Thoracic aorta (tissue), 2 donors: ENCODE results near the gene TUBA4B. TPM values are rescaled to one million over a fixed set of nuclear protein-coding genes. Genes with fewer than 3 reads are reported as not detected.

ENCODE experiments used
- ATAC-seq: fragments of 150-250 bp; one replicate; pipeline ENCODE4 v1.8.0; 2017; ENCODE audit warnings: low read depth; ENCODE audit not compliant: insufficient number of reproducible peaks, low FRiP score
- DNase-seq: peaks from one replicate; pipeline ENCODE4 v3.0.0-alpha.2; 2020; ENCODE audit warnings: low spot score
- H3K27ac ChIP-seq, 2 donors: fragments of 200-600 bp; sonication (generic); 1 replicate in 1 of 2; 2 replicates in 1 of 2; pipeline ENCODE4 v1.5.1; 2016; ENCODE audit warnings: mild to moderate bottlenecking in 2 of 2, moderate library complexity in 2 of 2
- H3K27me3 ChIP-seq: fragments of 200-600 bp; sonication (generic); replicated peaks from 2 replicates; pipeline ENCODE4 v1.6.0; 2016; ENCODE audit warnings: mild to moderate bottlenecking; ENCODE audit not compliant: insufficient read depth
- H3K36me3 ChIP-seq: fragments of 200-600 bp; sonication (generic); one replicate; pipeline ENCODE4 v1.5.1; 2016
- H3K4me1 ChIP-seq, 2 donors: fragments of 200-600 bp; sonication (generic); 1 replicate in 1 of 2; 2 replicates in 1 of 2; pipeline versions ENCODE4 v1.5.1 to v1.6.0; 2016; ENCODE audit warnings: low read depth in 2 of 2, mild to moderate bottlenecking in 1 of 2; ENCODE audit not compliant: control insufficient read depth in 1 of 2
- H3K4me3 ChIP-seq: fragments of 200-600 bp; sonication (generic); 2 replicates; pipeline ENCODE4 v1.5.1; 2016; ENCODE audit warnings: mild to moderate bottlenecking
- H3K9me3 ChIP-seq: fragments of 200-600 bp; sonication (generic); 2 replicates; pipeline ENCODE4 v1.5.1; 2016
- total RNA-seq, 2 donors: library from RNA; depleted of rRNA; stranded (reverse); fragments of >200 nt; gene quantifications; one replicate each; pipeline versions ENCODE4 v1.1.0 to v1.2.3, GENCODE V29; 2016
- TF ChIP-seq, protein P1 (sequence below): fragments of 200-600 bp; sonication (generic); IDR thresholded peaks from one replicate; pipeline ENCODE4 v1.5.1; 2019; ENCODE audit warnings: antibody characterized with exemption

The TUBA4B gene
- total RNA-seq, 2 donors from 2014 or later: not detected

DNA sequence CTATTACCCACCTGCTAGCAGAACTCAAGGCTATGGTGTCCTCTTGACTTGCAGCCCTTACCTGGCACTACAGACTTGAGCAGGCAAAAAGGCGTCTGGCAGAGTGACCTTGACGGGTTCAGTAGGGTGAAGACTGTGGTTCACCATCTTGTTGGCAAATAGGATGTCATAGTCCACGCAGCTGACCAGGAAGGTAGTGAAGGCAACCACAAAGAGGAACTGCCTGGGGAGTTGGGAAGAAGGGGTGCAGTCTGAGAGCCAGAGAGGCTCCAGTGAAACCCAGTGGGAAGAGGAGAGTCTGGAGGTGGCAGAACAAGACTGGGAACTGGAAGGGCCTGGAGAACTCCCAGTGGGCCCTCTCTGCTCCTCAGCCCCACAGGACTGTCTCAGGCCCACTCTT, 27.7 kb upstream of the TUBA4B start:
- no peaks in the 10 kb centered on the region for H3K9me3 ChIP-seq
- H3K27ac ChIP-seq: no peak overlapping the region
- DNase-seq: no peak
- H3K4me3 ChIP-seq: no peak overlapping the region
- peaks cover 9 to 18% of the 10 kb centered on the region in 2 donors for H3K4me1 ChIP-seq
- peaks cover 57% of the 10 kb centered on the region for H3K36me3 ChIP-seq
- ATAC-seq: no peak
- H3K27me3 ChIP-seq: no peaks in the 10 kb centered on the region
- TF ChIP-seq, protein P1, sequence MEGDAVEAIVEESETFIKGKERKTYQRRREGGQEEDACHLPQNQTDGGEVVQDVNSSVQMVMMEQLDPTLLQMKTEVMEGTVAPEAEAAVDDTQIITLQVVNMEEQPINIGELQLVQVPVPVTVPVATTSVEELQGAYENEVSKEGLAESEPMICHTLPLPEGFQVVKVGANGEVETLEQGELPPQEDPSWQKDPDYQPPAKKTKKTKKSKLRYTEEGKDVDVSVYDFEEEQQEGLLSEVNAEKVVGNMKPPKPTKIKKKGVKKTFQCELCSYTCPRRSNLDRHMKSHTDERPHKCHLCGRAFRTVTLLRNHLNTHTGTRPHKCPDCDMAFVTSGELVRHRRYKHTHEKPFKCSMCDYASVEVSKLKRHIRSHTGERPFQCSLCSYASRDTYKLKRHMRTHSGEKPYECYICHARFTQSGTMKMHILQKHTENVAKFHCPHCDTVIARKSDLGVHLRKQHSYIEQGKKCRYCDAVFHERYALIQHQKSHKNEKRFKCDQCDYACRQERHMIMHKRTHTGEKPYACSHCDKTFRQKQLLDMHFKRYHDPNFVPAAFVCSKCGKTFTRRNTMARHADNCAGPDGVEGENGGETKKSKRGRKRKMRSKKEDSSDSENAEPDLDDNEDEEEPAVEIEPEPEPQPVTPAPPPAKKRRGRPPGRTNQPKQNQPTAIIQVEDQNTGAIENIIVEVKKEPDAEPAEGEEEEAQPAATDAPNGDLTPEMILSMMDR: no peak

DNA sequence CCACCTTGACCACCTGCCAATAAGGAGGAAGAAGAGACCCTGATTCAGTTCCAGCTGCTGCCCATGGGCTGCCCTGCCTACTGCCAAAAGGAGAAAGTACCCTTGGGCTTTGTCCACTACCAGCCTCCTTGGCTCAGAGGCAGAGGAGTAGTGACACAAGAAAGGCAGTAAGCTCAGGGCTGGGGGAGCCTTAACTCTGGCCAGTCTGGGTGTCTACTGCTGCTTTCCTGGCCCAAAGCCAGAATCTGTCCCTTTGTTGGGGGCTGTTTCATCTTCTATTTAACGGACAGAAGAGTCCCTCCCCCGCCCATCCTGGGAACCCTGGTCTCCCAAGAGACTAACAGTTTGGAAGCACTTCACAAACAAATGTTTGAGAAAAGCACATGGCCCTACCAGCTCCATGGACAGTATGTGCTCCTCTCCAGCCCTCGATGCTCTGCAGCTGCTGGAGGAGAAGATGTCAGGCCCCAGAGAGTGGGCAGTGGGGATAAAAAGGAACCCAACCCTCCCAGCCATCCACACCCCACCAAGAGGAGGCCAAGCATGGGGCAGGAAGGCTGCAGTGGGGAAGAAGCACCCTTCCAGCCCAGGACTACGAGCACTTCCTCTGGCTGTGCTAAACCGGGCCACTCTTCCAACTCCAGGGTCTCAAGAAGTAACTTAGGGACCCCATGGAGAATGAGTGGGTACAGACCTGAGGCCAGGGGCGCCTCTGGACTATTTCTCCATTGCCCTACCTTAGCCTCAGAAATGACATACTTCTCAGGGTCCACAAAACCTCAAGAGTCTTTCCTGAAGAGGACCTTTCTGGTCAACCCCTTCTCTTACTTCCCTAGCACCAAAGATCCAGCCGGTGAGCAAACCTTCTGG, 24.8 kb upstream of the TUBA4B start:
- Histone ChIP-seq H3K4me1 (peaks cover 13 to 32% of the 10 kb centered on the region in 2 donors), H3K36me3 (peaks cover 38% of the 10 kb centered on the region), H3K27me3 (no peaks in the 10 kb centered on the region), H3K27ac (peak overlapping the region; percentile 93 to 96), H3K9me3 (no peaks in the 10 kb centered on the region), H3K4me3 (peak overlapping the region; percentile 91)
- ATAC-seq (no peak), DNase-seq (no peak)
- TF ChIP-seq, protein P1: no peak

DNA sequence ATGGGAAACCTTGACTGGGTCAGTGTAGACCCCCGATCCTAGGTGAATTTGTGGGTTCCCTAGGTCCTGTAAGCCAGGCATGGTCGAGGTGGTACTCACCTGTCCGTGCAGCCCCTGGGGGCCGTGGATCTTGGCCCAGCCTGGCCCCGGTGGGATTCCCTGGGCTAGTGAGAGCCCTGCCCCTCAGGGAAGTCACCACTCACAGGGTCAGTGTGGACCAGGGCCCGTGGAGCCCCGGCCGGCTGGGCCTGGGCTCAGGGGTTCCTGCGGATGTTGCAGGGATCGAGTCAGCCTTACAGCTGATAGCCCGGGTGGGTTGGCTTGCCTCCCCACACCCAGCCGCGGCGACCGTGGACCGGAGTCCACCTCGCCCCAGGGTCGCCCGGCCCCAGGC, 24.1 kb upstream of the TUBA4B start:
- TF ChIP-seq, protein P1: no peak
- peak overlapping the region; percentile 93 to 96 for H3K27ac ChIP-seq
- peak overlapping the region; percentile 91 for H3K4me3 ChIP-seq
- H3K27me3 ChIP-seq: no peaks in the 10 kb centered on the region
- peak; percentile 4 for ATAC-seq
- H3K9me3 ChIP-seq: no peaks in the 10 kb centered on the region
- H3K4me1 ChIP-seq: peaks cover 13 to 32% of the 10 kb centered on the region in 2 donors
- H3K36me3 ChIP-seq: peaks cover 38% of the 10 kb centered on the region
- DNase-seq: no peak

GRCh38 chr2:219229305-219230058, 23.6 kb upstream of the TUBA4B start, which contains the start of the genes ANKZF1 and ATG9A:
TSS of gene ANKZF1 (plus strand) at chr2:219229806. CDS start at chr2:219230258, 452 bp downstream.
TSS of gene ATG9A (minus strand) at chr2:219229636. CDS start at chr2:219228024, 1,612 bp downstream.
- DNase-seq (peak; percentile 95), ATAC-seq (peak; percentile 94)
- Histone ChIP-seq H3K9me3 (no peaks in the 10 kb centered on the region), H3K4me1 (peaks cover 13 to 32% of the 10 kb centered on the region in 2 donors), H3K27ac (peak within 1 kb of the TSS; percentile 93 to 96), H3K27me3 (no peaks in the 10 kb centered on the region), H3K4me3 (peak within 1 kb of the TSS; percentile 91), H3K36me3 (peaks cover 38% of the 10 kb centered on the region)
- TF ChIP-seq, protein P1: no peak

GRCh38 chr2:219230059-219230540, 22.9 kb upstream of the TUBA4B start:
- Histone ChIP-seq H3K4me3 (peak overlapping the region; percentile 91), H3K27ac (peak overlapping the region; percentile 93 to 96), H3K36me3 (peaks cover 38% of the 10 kb centered on the region), H3K27me3 (no peaks in the 10 kb centered on the region), H3K4me1 (peaks cover 13 to 32% of the 10 kb centered on the region in 2 donors), H3K9me3 (no peaks in the 10 kb centered on the region)
- ATAC-seq (no peak), DNase-seq (no peak)
- TF ChIP-seq, protein P1: no peak
